Epithelial cell of proximal tubule (primary cell): Measurements from ENCODE around the gene WDR82. TPM values are rescaled to one million over a fixed set of nuclear protein-coding genes. Genes with fewer than 3 reads are reported as not detected.

Experiments used
- DNase-seq: peaks from one replicate; pipeline ENCODE4 v3.0.0-alpha.2; 2011; ENCODE audit warnings: low read depth
- H3K4me3 ChIP-seq: 2 replicates; pipeline ENCODE4 v1.5.1; 2011; ENCODE audit warnings: low read depth, mild to moderate bottlenecking, low read length
- total RNA-seq: library from RNA; depleted of rRNA; stranded (reverse); fragments of >200 nt; gene quantifications from 2 replicates; pipeline ENCODE4 v1.2.3, GENCODE V29; 2015
- TF ChIP-seq, protein P1 (sequence below): conservative IDR thresholded peaks from 2 replicates; pipeline ENCODE4 v1.5.1; 2012; ENCODE audit warnings: low read depth, mild to moderate bottlenecking, low read length

Gene WDR82
- total RNA-seq, 1 donor from 2014 or later = 38.4 TPM

DNA sequence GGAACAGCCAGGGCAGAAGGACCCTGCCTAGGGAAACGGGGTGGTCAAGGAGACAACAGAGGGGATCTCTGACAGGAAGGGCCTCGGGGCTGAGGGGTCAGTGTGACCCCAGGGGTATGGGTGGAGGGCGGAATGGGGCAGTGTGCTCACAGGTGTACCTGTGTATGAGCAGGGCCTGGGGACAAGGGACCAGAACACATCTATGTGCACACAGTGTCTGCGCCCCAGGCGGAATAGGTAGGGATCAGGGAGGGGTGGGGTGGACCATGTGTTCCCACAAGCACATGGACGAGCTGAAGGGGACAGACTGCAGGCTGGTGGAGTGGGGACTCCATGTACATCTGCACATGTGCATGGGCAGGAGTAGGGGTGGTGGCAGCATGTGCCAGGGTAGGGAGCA lies 48.0 kb downstream of the WDR82 start:
- TF ChIP-seq, protein P1, sequence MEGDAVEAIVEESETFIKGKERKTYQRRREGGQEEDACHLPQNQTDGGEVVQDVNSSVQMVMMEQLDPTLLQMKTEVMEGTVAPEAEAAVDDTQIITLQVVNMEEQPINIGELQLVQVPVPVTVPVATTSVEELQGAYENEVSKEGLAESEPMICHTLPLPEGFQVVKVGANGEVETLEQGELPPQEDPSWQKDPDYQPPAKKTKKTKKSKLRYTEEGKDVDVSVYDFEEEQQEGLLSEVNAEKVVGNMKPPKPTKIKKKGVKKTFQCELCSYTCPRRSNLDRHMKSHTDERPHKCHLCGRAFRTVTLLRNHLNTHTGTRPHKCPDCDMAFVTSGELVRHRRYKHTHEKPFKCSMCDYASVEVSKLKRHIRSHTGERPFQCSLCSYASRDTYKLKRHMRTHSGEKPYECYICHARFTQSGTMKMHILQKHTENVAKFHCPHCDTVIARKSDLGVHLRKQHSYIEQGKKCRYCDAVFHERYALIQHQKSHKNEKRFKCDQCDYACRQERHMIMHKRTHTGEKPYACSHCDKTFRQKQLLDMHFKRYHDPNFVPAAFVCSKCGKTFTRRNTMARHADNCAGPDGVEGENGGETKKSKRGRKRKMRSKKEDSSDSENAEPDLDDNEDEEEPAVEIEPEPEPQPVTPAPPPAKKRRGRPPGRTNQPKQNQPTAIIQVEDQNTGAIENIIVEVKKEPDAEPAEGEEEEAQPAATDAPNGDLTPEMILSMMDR = no peak
- no peak for DNase-seq
- no peak overlapping the region for H3K4me3 ChIP-seq

DNA sequence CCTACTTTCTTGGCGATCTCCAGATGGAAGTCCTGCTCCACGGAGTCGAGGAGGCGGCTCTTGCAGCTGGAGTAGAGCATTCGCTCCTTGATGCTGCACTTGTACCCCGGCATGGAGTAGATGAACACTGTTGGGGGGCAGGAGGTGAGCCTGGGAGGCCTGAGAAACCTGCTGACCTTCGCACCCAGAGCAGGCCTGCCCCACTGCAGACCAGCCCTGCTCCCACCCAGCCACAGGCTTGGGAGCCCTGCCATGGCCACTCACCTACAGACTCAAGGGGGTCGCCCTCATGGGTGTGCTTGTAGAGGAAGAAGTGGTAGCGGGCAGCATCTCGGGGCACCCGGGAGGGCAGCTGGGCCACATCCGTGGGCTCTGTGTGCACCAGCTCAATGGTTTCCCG lies 48.8 kb downstream of the WDR82 start:
- TF ChIP-seq, protein P1 = no peak
- DNase-seq = no peak
- no peak overlapping the region for H3K4me3 ChIP-seq

DNA sequence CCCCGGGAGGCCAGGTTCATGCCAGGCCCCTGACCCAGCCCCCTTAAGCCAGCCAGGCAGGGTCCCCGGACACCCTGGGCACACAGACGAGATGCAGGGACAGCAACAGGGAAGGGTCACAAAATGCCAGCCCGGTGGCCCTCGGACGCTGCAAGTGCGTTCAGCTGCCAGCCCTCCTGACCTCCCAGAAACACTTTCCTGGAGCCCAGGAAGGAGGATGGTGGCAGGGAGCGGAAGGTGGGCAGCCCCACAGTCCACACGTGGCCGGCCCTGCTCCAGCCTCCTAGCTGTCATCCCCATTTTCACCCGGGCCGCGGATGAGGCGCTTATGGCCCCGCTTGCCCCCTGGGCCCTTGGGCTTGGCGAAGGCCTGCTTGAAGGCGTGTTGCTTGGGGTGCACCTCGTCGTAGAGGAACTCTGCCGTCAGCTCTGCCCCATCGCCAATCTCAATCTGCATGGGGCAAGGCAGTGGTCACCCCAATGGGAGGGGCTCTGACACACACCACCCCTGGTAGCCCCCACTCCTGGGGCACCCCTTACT lies 49.6 kb downstream of the WDR82 start:
- no peak overlapping the region for H3K4me3 ChIP-seq
- TF ChIP-seq, protein P1 = no peak
- no peak for DNase-seq

DNA sequence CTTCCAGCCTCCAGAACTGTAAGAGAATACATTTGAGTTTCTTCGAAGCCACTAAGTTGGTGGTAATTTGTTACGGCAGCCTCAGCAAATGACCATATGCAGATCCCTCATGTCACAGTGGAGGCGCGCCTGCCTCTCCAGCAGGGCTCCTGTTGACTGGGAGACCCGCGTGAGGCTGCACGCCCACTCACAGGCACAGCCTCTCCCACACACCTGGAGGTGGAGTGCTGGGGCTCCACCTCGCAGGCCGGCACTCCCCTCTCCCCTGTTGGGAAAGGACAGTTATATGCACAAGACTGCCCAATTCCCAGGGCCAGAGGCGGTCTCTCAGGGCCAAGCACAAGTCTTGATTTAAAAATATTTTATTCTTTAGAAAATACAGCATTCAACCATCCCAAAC lies 50.2 kb downstream of the WDR82 start:
- H3K4me3 ChIP-seq = no peak overlapping the region
- TF ChIP-seq, protein P1 = no peak
- no peak for DNase-seq

DNA sequence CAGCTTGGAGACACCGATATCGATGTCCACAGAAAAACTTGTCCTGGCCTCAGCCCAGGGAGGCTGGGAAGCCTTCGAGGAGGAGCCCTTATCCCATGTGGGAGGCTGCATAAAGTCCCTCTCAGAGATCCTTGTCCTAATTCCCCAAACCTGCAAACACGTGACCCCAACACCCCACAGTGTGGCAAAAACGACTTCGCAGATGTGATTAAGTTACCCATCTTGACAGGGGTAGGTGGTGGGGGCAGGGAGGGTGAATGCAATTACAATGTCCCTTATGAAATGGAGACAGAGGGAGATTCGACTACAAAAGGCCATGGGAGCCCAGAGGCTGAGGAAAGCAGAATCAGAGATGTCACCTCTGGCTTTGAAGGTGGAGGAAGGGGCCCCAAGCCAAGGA lies 50.7 kb downstream of the WDR82 start:
- TF ChIP-seq, protein P1 = no peak
- no peak for DNase-seq
- no peak overlapping the region for H3K4me3 ChIP-seq

DNA sequence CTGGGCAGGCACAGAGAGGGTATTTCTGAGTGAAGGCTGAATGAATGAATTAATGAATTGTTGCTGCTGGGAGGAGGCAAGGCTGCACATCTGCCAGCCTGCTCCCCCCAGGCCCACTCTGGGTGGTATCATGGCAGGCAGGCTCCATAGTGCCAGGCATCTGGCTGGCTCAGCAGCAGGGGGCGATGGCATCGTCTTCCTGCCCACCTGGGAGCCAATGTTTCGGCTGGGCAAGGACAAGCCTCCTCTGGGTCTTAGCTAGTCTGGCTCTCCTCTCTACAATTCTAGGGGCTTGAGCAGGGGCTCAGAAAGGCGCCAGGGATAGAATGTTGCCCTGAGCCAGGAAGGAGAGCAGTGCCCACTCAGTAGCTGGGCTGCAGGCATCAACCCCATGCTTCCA lies 51.3 kb downstream of the WDR82 start:
- no peak overlapping the region for H3K4me3 ChIP-seq
- DNase-seq = no peak
- TF ChIP-seq, protein P1 = peak; percentile 22

DNA sequence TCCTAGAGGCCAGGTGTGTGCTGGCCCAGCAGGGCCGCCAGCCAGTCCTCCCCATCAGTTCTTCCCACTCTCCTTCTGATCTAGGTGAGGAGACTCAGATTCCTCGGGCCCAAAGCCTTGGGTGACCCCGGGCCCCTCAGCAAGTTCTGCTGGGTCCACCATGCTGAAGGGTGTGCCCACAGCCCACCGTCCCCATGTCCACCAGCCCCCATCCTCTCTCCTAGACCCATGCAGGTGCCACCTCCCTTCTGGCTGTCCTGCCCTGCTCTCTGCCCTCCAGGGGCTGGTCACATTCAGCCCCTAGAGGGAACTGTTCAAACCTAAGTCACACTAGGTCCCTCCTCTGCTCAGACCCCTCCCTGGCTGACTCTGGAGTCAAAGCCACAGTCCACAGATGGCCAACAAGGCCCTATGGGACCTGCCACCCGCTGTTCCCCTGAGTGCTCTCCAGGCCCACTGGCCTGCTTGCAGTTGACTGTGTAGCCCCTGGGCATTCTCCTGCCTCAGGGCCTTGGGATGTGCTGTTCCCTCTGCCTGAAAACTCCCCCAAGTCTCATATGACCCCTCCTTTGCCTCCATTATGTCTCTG lies 52.1 kb downstream of the WDR82 start:
- TF ChIP-seq, protein P1 = no peak

More for the DNA sequence above, 52.1 kb downstream of the WDR82 start:
- H3K4me3 ChIP-seq = no peak overlapping the region
- DNase-seq = no peak
